HG02623 (cell line): ENCODE measurements around the gene CD55.
"Not testable (repeated sequence)": the region's sequence is repeated elsewhere in the genome, so short reads cannot be mapped to it uniquely, and the experiment has no call there.

Experiments
- ATAC-seq: cut with Tn5 transposase; IDR thresholded peaks from one replicate; pipeline ENCODE4 v1.9.1; 2021; ENCODE audit warnings: moderate library complexity; ENCODE audit not compliant: unreplicated experiment

CD55 gene

DNA sequence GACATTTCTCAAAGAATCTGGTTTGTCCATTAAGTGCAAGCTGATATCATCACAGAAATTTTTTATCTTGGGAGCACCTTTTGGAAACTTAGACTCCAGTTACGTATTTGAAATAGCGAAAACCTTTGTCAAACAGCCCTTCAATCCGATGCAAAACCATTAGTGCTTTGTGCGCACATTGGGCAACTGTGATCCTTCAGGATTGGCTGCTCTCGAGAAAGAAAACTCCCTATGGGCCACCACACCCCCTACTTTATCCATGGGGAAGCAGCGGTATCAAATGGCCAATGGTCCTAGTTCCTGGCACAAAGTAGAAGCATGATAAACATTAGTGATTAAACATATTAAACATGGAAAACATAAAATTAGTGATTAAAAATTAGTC lies 16.0 kb upstream of the CD55 start:
- no peak for ATAC-seq

DNA sequence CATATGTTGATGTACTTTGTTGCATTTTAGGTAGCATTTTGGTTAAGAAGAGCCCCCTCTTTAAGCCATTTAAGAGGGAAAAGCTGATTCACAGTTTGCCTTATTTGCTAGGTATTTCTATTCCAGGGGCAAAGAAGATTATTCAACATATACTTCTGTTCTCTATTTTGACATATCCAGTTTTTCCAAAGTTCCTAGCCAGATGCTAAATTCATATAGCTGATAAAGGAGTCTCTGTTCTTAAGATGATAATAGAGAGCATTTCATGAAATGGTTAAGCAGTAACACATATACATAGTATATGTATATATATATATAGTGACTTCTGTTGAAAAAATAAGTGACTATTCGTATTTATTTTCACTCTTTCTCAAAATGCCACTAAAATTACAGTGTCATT lies 15.5 kb upstream of the CD55 start:
- ATAC-seq = no peak

DNA sequence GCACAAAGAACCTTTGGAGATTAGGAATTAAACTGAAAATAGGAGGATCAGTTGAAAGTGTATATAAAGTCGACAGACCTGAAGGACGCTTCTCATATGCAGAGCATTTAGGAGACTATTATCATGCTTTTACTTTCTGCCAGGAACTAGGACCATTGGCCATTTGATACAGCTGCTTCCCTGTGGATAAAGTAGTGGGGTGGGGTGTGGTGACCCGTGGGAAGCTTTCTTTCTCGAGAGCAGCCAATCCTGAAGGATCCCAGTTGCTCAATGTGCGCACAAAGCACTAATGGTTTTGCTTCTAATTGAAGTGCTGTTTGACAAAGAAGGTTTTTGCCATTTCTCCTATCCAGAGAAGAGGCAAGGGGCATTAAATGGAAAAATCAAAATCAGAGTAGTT lies 14.9 kb upstream of the CD55 start:
- ATAC-seq = no peak

DNA sequence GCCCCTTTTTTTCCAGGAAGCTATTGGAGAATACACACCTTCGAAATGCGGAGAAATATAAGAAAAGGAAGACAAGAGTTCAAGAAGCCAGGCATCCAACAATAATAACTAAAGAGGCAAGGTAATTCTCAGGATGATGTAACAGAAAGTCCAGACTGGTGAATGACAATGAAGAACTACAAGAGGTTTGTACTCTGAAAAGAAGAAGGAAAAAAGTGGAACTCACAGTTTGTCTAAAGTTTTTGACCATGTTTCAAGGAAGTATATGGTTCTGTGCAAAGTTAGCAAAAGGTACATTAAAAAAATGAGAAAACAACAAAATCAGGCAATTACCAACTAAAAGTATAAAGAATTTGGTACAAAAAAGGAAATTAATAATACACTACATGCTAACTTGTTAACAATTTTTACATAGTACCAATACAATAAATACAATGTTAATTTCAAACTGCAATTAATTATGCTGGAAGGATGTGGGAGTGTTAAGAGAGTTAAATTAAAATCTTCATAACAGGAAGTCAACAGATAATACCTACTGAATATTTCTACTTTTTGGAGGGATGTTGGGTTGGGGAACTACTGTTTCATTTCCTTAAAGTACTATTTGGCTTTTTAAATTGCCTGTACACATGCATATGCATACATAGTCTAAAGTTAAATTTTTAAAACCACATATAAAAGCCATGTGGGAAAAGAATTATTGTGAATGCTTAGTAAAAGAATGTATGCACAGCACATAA lies 12.9 kb upstream of the CD55 start:
- ATAC-seq = no peak

GRCh38 chr1:207309745-207310273 lies 11.7 kb upstream of the CD55 start:
- no peak for ATAC-seq

- no peak for ATAC-seq
Observed at GRCh38 chr1:207311888-207312603, 9.4 kb upstream of the CD55 start.

DNA sequence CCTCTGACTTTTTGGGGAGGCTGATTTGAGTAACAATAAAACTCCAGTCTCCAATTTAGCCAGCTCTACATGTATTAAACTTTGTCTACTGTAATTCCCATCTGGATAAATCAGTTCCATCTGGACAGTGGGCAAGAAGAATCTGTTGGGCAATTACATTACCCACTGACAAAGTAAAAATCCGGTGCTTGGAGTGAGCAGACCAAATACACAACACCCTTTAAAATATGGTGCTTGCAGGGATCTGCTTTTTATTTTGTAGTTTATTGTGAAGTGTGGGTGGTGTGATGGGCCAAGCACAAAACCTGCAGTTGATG lies 8.9 kb upstream of the CD55 start:
- no peak for ATAC-seq

GRCh38 chr1:207313131-207313530 lies 8.3 kb upstream of the CD55 start:
- no peak for ATAC-seq

- no peak for ATAC-seq
Observed at GRCh38 chr1:207314816-207315215, 6.7 kb upstream of the CD55 start.

DNA sequence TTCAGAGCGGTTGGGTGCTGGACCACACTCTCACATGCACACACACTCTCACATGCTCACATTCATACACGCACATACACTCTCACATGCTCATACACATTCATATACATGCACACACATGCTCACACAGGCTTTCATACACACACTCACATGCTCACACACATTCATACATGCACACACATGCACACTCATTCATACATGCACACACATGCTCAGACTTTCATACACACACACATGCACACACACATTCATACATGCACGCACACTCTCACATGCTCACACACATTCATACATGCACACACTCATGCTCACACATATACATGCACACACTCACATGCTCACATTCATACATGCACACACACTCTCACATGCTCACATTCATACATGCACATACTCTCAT lies 6.0 kb upstream of the CD55 start:
- no peak for ATAC-seq

DNA sequence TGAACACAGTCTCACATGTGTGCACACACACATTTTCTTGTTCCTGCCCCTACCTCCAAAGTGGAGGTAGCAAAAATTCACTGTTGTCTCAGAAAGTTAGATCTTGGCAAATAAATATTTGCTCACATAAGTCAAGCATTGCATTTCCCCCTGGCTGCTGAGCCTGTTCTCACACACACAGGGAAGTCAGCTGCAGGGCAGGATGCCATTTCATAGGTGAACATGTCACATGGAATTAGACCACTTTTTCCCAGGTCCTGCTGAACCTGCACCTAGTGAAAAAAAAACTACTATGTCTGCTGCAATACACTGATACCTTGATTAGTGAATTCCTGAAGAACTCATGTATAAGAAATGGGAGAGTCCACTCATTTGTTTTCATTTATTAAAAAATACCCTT lies 5.3 kb upstream of the CD55 start:
- no peak for ATAC-seq

- ATAC-seq = no peak
Observed at GRCh38 chr1:207316622-207317391, 4.7 kb upstream of the CD55 start.

- ATAC-seq = no peak
Observed at GRCh38 chr1:207317561-207317960, 3.9 kb upstream of the CD55 start.

GRCh38 chr1:207318072-207318619 lies 3.3 kb upstream of the CD55 start:
- ATAC-seq = no peak

- ATAC-seq = no peak
Observed at GRCh38 chr1:207319199-207319598, 2.3 kb upstream of the CD55 start.

DNA sequence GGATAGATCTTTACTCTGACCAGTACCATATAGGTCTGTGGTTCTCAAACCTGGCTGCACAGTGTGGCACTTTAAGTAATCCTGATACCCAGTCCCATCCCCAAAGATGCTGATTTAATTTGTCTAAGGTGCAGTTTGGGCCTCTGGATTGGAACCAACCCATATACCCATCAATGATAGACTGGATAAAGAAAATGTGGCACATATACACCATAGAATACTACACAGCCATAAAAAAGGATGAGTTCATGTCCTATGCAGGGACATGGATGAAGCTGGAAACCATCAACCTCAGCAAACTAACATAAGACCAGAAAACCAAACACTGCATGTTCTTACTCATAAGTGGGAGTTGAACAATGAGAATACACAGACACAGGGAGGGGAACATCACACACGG lies 1.4 kb upstream of the CD55 start:
- ATAC-seq = not testable (repeated sequence)

DNA sequence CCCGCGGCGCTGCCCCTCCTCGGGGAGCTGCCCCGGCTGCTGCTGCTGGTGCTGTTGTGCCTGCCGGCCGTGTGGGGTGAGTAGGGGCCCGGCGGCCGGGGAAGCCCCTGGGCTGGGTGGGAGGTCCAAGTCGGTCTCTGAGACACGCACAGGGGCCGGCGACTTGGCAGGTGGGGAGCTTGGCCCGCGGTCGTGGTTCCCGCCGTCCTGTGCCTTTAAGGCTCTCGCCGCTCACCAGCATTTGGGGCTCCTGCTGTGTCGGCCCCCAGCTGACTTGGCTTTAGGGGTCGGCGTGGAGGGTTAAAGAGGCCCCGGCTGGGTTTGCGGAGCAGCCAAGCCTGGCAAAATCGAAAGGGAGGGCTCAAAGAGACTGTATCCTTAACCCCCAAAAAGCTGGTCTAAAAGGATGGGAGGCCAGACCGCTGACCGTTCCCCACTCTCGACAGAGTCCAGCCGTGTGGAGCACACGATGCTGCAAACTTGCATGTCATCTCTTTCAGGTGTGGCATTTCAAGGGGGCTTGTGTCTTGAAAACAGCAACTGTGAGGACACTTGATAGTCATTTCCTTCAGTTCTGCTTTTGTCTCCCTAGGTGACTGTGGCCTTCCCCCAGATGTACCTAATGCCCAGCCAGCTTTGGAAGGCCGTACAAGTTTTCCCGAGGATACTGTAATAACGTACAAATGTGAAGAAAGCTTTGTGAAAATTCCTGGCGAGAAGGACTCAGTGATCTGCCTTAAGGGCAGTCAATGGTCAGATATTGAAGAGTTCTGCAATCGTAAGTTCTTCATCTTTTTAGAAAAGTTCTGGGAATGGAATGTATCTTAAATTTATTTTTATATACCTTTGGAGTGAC lies 540 bp downstream of the CD55 start:
- ATAC-seq = no peak

DNA sequence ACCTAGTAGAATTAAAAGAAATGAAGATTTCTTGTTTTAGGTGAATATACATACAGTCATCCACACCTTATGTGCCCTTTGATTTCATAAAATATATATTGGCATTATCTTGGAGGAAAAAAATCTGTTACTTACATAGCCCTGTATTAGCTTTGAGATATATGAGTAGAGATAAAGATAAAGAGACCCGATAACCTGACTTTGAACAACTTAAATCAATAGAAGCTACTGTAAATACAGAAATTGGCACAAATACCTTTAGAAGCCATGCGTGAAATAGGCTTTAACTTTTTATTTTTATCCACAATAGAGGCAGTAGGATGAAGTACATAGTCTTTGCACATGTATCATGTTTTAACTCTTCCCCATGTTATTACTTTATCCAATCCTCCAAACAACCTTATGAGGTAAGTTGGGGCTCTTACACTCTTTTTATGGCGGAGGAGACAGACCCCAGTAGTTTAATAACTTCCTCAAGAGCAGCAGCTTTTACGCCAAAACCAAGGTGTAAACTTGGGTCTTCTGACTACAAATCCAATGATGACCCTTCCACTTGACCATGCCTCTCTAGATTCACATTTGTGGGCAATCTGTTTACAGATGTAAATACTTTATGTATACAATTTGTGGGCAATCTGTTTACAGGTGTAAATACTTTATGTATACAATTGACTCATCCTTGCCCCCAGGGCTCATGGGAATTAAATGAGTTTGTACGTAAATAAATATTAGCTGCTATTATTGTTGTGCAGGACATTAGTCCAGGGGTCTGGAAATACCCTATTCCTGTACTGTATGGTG lies 2.1 kb downstream of the CD55 start:
- ATAC-seq = no peak

DNA sequence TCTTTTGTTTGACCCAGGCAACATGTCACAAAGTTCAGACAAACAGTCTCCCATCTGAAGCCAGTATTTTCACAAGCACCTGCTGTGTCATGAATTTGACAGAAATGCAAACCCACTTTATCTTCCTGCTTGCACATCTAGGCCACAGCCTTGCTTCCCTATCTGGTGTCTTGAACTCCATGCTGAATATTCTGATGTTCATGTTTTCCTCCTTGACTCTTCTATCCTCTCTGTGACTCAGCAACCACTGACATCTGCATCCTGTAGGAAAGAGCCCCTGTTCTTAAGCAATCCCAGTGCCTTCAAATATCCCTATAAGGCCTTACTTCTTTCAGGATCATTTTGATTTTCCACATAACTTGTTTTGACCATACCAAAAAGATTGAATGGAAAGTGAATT lies 6.5 kb downstream of the CD55 start:
- ATAC-seq = no peak

- no peak for ATAC-seq
Observed at GRCh38 chr1:207328908-207329440, 7.5 kb downstream of the CD55 start.
